Measurements from ENCODE around the gene DDIT4L. TPM values are rescaled to one million over a fixed set of nuclear protein-coding genes. Genes with fewer than 3 reads are reported as not detected.
"Not testable (repeated sequence)": the region's sequence is repeated elsewhere in the genome, so short reads cannot be mapped to it uniquely, and the experiment has no call there.

The DDIT4L gene
- total RNA-seq, 4 donors from 2014 or later = 0.77 to 5.0 (median 3.0) TPM

DNA sequence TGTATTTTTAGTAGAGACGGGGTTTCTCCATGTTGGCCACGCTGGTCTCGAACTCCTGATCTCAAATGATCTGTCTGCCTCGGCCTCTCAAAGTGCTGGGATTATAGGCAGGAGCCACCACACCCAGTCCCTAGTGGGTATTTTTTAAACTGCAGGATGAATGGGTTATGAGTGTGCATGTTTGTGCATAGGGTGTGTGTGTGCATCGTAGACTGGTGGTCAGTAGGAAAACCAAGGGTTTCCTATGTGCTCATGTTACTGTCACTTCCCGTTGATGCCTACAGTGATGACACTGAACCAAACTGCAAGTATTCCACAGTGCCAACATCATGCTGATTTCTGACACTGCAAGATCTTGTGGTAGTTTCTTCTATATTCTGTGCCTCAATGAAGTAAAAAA, 41.1 kb downstream of the DDIT4L start:
- no peak overlapping the region for H3K27ac ChIP-seq
- H3K27me3 ChIP-seq = no peaks in the 10 kb centered on the region
- no peak for ATAC-seq
- 94 to 97% methylated on average over 3 to 6 of the region's 6 CpGs for WGBS, 2 donors (ENCODE audit: low coverage in 1 of 2)
- peaks cover 0 to 15% (median 0%) of the 10 kb centered on the region in 3 donors for H3K4me1 ChIP-seq
- no peak for TF ChIP-seq EP300 (IDR thresholded peaks at IDR 0.05)
- TF ChIP-seq POLR2A (IDR thresholded peaks at IDR 0.05) = no peak
- no peak for TF ChIP-seq POLR2AphosphoS5 (IDR thresholded peaks at IDR 0.05)
- TF ChIP-seq, protein P1, sequence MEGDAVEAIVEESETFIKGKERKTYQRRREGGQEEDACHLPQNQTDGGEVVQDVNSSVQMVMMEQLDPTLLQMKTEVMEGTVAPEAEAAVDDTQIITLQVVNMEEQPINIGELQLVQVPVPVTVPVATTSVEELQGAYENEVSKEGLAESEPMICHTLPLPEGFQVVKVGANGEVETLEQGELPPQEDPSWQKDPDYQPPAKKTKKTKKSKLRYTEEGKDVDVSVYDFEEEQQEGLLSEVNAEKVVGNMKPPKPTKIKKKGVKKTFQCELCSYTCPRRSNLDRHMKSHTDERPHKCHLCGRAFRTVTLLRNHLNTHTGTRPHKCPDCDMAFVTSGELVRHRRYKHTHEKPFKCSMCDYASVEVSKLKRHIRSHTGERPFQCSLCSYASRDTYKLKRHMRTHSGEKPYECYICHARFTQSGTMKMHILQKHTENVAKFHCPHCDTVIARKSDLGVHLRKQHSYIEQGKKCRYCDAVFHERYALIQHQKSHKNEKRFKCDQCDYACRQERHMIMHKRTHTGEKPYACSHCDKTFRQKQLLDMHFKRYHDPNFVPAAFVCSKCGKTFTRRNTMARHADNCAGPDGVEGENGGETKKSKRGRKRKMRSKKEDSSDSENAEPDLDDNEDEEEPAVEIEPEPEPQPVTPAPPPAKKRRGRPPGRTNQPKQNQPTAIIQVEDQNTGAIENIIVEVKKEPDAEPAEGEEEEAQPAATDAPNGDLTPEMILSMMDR (IDR thresholded peaks at IDR 0.05) = no peak
- no peaks in the 10 kb centered on the region for H3K36me3 ChIP-seq
- no peaks in the 10 kb centered on the region for H3K9me3 ChIP-seq
- H3K4me3 ChIP-seq = no peak overlapping the region

DNA sequence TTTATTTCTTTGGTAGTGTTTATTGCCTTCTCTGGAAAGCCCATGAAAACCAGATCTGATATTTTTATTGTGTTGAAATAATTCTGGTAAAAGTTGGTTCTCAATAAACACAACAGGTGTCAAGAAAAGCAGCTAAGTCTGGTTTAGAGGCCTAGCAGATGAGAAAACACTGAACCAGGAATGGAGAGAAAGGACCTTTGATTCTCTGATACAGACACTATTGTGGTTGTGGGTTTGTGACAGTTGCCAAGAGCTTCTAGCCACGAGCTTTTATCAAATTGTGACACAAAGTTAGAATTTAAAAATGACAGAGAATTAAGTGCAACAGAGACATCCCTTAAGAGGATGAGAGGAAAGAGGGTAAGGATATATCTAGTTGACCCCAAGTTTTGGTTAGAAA, 42.6 kb downstream of the DDIT4L start:
- peaks cover 0 to 15% (median 0%) of the 10 kb centered on the region in 3 donors for H3K4me1 ChIP-seq
- no peaks in the 10 kb centered on the region for H3K36me3 ChIP-seq
- H3K27me3 ChIP-seq = no peaks in the 10 kb centered on the region
- H3K4me3 ChIP-seq = no peak overlapping the region
- 33% methylated on average over 1 of the region's 1 CpG; no CpG with 5 or more reads in 1 of the 2 donors for WGBS, 2 donors (ENCODE audit: low coverage in 1 of 2)
- TF ChIP-seq POLR2AphosphoS5 (IDR thresholded peaks at IDR 0.05) (no peak), EP300 (IDR thresholded peaks at IDR 0.05) (no peak), POLR2A (IDR thresholded peaks at IDR 0.05) (no peak)
- TF ChIP-seq, protein P1 (IDR thresholded peaks at IDR 0.05) = no peak
- H3K27ac ChIP-seq = no peak overlapping the region
- ATAC-seq = no peak
- no peaks in the 10 kb centered on the region for H3K9me3 ChIP-seq

DNA sequence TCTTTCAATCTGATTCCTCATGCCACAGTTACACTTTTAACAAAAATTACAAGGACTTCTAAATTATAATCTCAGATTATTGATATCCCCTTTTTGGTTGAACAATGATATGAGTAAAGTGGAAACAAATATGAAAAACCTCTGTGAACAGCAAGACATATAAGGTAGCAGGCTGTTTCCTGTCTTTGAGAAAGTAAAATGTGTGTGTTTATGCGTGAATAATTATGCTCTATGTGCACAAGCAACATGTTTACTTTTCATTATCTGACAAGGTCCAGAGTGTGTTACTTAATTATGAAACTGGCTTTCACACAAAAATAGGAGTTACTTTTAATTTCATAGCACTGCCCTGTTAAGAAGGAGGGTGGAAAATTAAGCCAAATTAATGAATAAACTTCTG, 43.1 kb downstream of the DDIT4L start:
- TF ChIP-seq POLR2A (IDR thresholded peaks at IDR 0.05) (no peak), POLR2AphosphoS5 (IDR thresholded peaks at IDR 0.05) (no peak), EP300 (IDR thresholded peaks at IDR 0.05) (no peak)
- TF ChIP-seq, protein P1 (IDR thresholded peaks at IDR 0.05) = no peak
- Histone ChIP-seq H3K9me3 (no peaks in the 10 kb centered on the region), H3K27me3 (no peaks in the 10 kb centered on the region), H3K4me3 (no peak overlapping the region), H3K4me1 (peaks cover 0 to 15% (median 0%) of the 10 kb centered on the region in 3 donors), H3K27ac (no peak overlapping the region), H3K36me3 (no peaks in the 10 kb centered on the region)
- WGBS, 2 donors (ENCODE audit: low coverage in 1 of 2) = 56 to 57% methylated on average over 1 of the region's 1 CpG
- ATAC-seq = no peak

DNA sequence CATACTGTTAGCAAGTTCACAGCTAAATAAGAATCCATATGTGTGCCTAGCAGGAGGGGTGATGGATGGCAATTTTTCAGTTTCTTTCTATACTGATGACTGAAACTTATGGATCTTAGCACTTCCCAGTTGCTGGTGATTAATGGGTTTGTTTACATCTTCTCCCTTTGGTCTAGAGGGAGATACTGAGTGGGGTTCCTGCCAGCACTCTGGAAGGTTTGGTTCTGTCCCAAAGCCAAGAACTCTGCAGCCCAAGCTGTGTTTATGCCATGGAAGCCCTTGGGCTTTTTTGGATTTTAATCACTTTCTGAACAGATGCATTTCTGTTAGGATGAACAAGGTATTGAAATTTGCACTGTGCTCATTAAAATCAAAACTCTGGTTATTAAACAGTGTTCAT, 43.5 kb downstream of the DDIT4L start:
- TF ChIP-seq, protein P1 (IDR thresholded peaks at IDR 0.05) = no peak
- TF ChIP-seq POLR2AphosphoS5 (IDR thresholded peaks at IDR 0.05) = no peak
- TF ChIP-seq POLR2A (IDR thresholded peaks at IDR 0.05) = no peak
- TF ChIP-seq EP300 (IDR thresholded peaks at IDR 0.05) = no peak
- Histone ChIP-seq H3K9me3 (no peaks in the 10 kb centered on the region), H3K36me3 (no peaks in the 10 kb centered on the region), H3K4me3 (no peak overlapping the region), H3K4me1 (peaks cover 0 to 15% (median 0%) of the 10 kb centered on the region in 3 donors), H3K27ac (no peak overlapping the region), H3K27me3 (no peaks in the 10 kb centered on the region)
- no peak for ATAC-seq

DNA sequence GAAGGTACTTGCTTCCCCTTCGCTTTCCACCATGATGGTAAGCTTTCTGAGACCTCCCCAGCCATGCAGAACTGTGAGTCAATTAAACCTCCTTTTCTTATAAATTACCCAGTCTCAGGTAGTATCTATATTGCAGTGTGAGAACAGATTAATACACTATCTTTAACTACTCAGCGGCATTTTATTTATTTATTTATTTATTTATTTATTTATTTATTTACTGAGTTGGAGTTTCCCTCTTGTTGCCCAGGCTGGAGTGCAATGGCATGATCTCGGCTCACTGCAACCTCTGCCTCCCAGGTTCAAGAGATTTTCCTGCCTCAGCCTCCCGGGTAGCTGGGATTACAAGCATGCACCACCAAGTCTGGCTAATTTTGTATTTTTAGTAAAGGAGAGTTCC, 52.9 kb downstream of the DDIT4L start:
- not testable (repeated sequence) for H3K4me1 ChIP-seq, H3K27ac ChIP-seq, ATAC-seq, H3K36me3 ChIP-seq, H3K4me3 ChIP-seq, H3K9me3 ChIP-seq, H3K27me3 ChIP-seq
- 87 to 97% methylated on average over 2 to 3 of the region's 4 CpGs for WGBS, 2 donors (ENCODE audit: low coverage in 1 of 2)

Other genes with a start within 250 kb of the DDIT4L start
- 100 to 1,000 TPM in 1 of 4 donors, 10 to 100 TPM in 3; 37.3 to 116 (median 44.2) TPM for gene DNAJB14, start 243.8 kb downstream of the DDIT4L start, total RNA-seq
- 100 to 1,000 TPM; 193 to 364 (median 279) TPM for gene H2AZ1, start 240.2 kb downstream of the DDIT4L start, total RNA-seq